B cell (primary cell): Measurements from ENCODE around the gene C9orf43. TPM values are rescaled to one million over a fixed set of nuclear protein-coding genes. Genes with fewer than 3 reads are reported as not detected.

Source experiments
- ATAC-seq: fragments of 200-7000 bp; cut with Tn5 transposase; one replicate; pipeline ENCODE4 v1.10.0; 2021; ENCODE audit warnings: low read depth, mild to moderate bottlenecking, moderate number of reproducible peaks, moderate library complexity
- CTCF ChIA-PET: fragments of 350-600 bp; sonication (Branson Sonifier 250); formaldehyde crosslinking; loops from one replicate; lab custom pipeline; 2021; ENCODE audit warnings: antibody characterized with exemption, inconsistent platforms; lab: Charles Lee
- POLR2A ChIA-PET: fragments of 350-600 bp; sonication (Branson Sonifier 250); formaldehyde crosslinking; loops from one replicate; lab custom pipeline; 2021; ENCODE audit warnings: antibody characterized with exemption; lab: Charles Lee
- DNase-seq: peaks from one replicate; pipeline ENCODE4 v3.0.0; 2013
- H2AFZ ChIP-seq: 2 replicates; pipeline ENCODE4 v1.6.1; 2012; ENCODE audit warnings: mild to moderate bottlenecking, low read depth, low read length; ENCODE audit not compliant: insufficient read depth, poor library complexity, severe bottlenecking
- H3K27ac ChIP-seq, 2 donors: 1 replicate in 1 of 2; 2 replicates in 1 of 2; pipeline ENCODE4 v1.5.1; 2012 to 2013; ENCODE audit warnings: low read length in 2 of 2, mild to moderate bottlenecking in 2 of 2, moderate library complexity in 1 of 2
- H3K27me3 ChIP-seq, 4 experiments: fragments of 200-600 bp in 1 of 4; sonication (generic) in 1 of 4; replicated peaks in 1 of 4; 1 replicate in 2 of 4; 2 replicates in 2 of 4; pipeline versions ENCODE4 v1.6.1 to v1.7.0; 2013 to 2016; ENCODE audit warnings: low read length in 3 of 4, mild to moderate bottlenecking in 2 of 4, mixed read lengths in 1 of 4, moderate library complexity in 1 of 4; ENCODE audit not compliant: insufficient read depth in 4 of 4, control insufficient read depth in 3 of 4; ENCODE audit errors: control extremely low read depth in 1 of 4
- H3K36me3 ChIP-seq, 2 experiments: replicated peaks in 1 of 2; 1 replicate in 1 of 2; 2 replicates in 1 of 2; pipeline versions ENCODE4 v1.6.1 to v1.7.1; 2013; ENCODE audit warnings: low read length in 1 of 2; ENCODE audit not compliant: insufficient read depth in 2 of 2, control insufficient read depth in 1 of 2; ENCODE audit errors: control extremely low read depth in 1 of 2, extremely low read depth in 1 of 2
- H3K4me1 ChIP-seq, 2 donors: fragments of 200-600 bp in 1 of 2; sonication (generic) in 1 of 2; 1 replicate in 1 of 2; 2 replicates in 1 of 2; pipeline versions ENCODE4 v1.5.1 to v1.6.1; 2013 to 2017; ENCODE audit warnings: low read length in 2 of 2; ENCODE audit not compliant: control insufficient read depth in 2 of 2, insufficient read depth in 2 of 2
- H3K4me2 ChIP-seq: replicated peaks from 2 replicates; pipeline ENCODE3; 2012; ENCODE audit warnings: mild to moderate bottlenecking, low read depth, low read length; ENCODE audit not compliant: poor library complexity, severe bottlenecking
- H3K4me3 ChIP-seq, 5 experiments: fragments of 200-600 bp in 1 of 5; sonication (generic) in 1 of 5; 1 replicate in 3 of 5; 2 replicates in 2 of 5; pipeline versions ENCODE4 v1.5.1 to v1.7.0; 2011 to 2016; ENCODE audit warnings: low read length in 4 of 5, mild to moderate bottlenecking in 4 of 5, low read depth in 2 of 5, control low read depth in 1 of 5, moderate library complexity in 1 of 5; ENCODE audit not compliant: insufficient read depth in 1 of 5; ENCODE audit errors: control extremely low read depth in 1 of 5, extremely low read depth in 1 of 5
- H3K79me2 ChIP-seq: fragments of 200-600 bp; sonication (generic); one replicate; pipeline ENCODE4 v1.6.0; 2016; ENCODE audit warnings: low read length; ENCODE audit not compliant: control insufficient read depth, insufficient read depth
- H3K9ac ChIP-seq: fragments of 200-600 bp; sonication (generic); 2 replicates; pipeline ENCODE4 v1.6.1; 2017; ENCODE audit warnings: mild to moderate bottlenecking, low read length, moderate library complexity
- H3K9me3 ChIP-seq, 3 donors: one replicate each; pipeline versions ENCODE4 v1.6.1 to v1.7.1; 2013; ENCODE audit warnings: low read length in 2 of 3; ENCODE audit not compliant: control insufficient read depth in 2 of 3, insufficient read depth in 1 of 3; ENCODE audit errors: control extremely low read depth in 1 of 3
- H4K20me1 ChIP-seq: 2 replicates; pipeline ENCODE4 v1.6.0; 2012; ENCODE audit warnings: mild to moderate bottlenecking, low read length; ENCODE audit not compliant: insufficient read depth, control insufficient read depth, poor library complexity, severe bottlenecking
- H3K27ac Mint-ChIP-seq: one replicate; pipeline ENCODE4 v1.8.0; 2021; ENCODE audit warnings: mixed read lengths
- H3K27me3 Mint-ChIP-seq: one replicate; pipeline ENCODE4 v1.8.0; 2021; ENCODE audit warnings: mixed read lengths
- H3K4me1 Mint-ChIP-seq: one replicate; pipeline ENCODE4 v1.8.0; 2021; ENCODE audit warnings: mixed read lengths
- H3K4me3 Mint-ChIP-seq: one replicate; pipeline ENCODE4 v1.8.0; 2021; ENCODE audit warnings: mixed read lengths
- H3K9me3 Mint-ChIP-seq: one replicate; pipeline ENCODE4 v1.8.0; 2022; ENCODE audit warnings: mixed read lengths; ENCODE audit not compliant: insufficient read depth
- EZH2 ChIP-seq: IDR thresholded peaks from 2 replicates; pipeline ENCODE4 v1.6.1; 2012; ENCODE audit warnings: borderline replicate concordance, low read depth, mild to moderate bottlenecking, moderate library complexity, low read length; ENCODE audit not compliant: insufficient read depth, poor library complexity, severe bottlenecking
- WGBS: methylation state at CpG from one replicate; pipeline ENCODE4 v1.1.5; 2013; ENCODE audit warnings: missing lambda C conversion rate; ENCODE audit not compliant: insufficient coverage; 5-methylcytosine and 5-hydroxymethylcytosine counted together
- intact Hi-C: fragments of 100-400 bp; cut with micrococcal nuclease; formaldehyde crosslinking; loops from one replicate; pipeline ENCODE4 v1.10.0; 2022
- polyA plus RNA-seq: library from polyadenylated mRNA; depleted of rRNA; stranded (reverse); fragments of >200 nt; gene quantifications from 2 replicates; pipeline ENCODE4 v1.2.3, GENCODE V29; 2012
- total RNA-seq, 2 donors: library from RNA; stranded (reverse); fragments of 120-200 nt in 1 of 2; gene quantifications; 1 replicate in 1 of 2; 2 replicates in 1 of 2; pipeline versions ENCODE4 v1.2.3 to v1.2.4, GENCODE V29; 2013 to 2022
- TF ChIP-seq, protein P1 (sequence below): fragments of 200-600 bp; IDR thresholded peaks from one replicate; pipeline ENCODE4 v1.8.0; 2022; ENCODE audit warnings: antibody characterized with exemption, mild to moderate bottlenecking

The C9orf43 gene
- total and polyA plus RNA-seq, 2 donors (not counting 1 experiment from before 2014, with no cell fraction given), result 0.57 to 1.7 TPM

DNA sequence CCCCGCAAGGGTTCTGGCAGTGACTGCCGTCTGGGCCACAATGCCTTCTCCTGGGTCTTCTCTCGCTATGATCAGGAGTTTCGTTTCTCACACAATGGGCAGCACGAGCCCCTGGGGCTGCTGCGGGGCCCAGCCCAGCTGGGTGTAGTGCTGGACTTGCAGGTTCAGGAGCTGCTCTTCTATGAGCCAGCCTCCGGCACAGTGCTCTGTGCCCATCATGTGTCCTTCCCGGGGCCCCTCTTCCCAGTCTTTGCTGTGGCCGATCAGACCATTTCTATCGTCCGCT is 40.7 kb upstream of the C9orf43 start:
- Mint-ChIP-seq H3K9me3 (no peaks in the 10 kb centered on the region), H3K4me1 (peaks cover 3% of the 10 kb centered on the region), H3K27ac (no peak overlapping the region), H3K4me3 (no peak overlapping the region), H3K27me3 (no peaks in the 10 kb centered on the region)
- Histone ChIP-seq H3K9me3 (no peaks in the 10 kb centered on the region), H3K79me2 (no peaks in the 10 kb centered on the region), H3K27ac (no peak overlapping the region), H2AFZ (no peak overlapping the region), H4K20me1 (no peaks in the 10 kb centered on the region), H3K36me3 (peaks cover 0 to 18% of the 10 kb centered on the region in 2 experiments), H3K27me3 (no peaks in the 10 kb centered on the region), H3K4me2 (no peak overlapping the region), H3K9ac (no peak overlapping the region), H3K4me1 (no peaks in the 10 kb centered on the region), H3K4me3 (no peak overlapping the region)
- POLR2A ChIA-PET, result interaction anchor here (0.6 kb wide), 1 partner anchor 23 kb away, joined by 4 read pairs; no protein-coding TSS in a partner anchor
- WGBS, result 88% methylated on average over 7 of the region's 11 CpGs
- intact Hi-C loops, result no loop called here
- CTCF ChIA-PET, result interaction anchor here (0.6 kb wide), 1 partner anchor 69 kb away, joined by 3 read pairs; no protein-coding TSS in a partner anchor
- TF ChIP-seq, protein P1, sequence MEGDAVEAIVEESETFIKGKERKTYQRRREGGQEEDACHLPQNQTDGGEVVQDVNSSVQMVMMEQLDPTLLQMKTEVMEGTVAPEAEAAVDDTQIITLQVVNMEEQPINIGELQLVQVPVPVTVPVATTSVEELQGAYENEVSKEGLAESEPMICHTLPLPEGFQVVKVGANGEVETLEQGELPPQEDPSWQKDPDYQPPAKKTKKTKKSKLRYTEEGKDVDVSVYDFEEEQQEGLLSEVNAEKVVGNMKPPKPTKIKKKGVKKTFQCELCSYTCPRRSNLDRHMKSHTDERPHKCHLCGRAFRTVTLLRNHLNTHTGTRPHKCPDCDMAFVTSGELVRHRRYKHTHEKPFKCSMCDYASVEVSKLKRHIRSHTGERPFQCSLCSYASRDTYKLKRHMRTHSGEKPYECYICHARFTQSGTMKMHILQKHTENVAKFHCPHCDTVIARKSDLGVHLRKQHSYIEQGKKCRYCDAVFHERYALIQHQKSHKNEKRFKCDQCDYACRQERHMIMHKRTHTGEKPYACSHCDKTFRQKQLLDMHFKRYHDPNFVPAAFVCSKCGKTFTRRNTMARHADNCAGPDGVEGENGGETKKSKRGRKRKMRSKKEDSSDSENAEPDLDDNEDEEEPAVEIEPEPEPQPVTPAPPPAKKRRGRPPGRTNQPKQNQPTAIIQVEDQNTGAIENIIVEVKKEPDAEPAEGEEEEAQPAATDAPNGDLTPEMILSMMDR, result no peak
- no peak for TF ChIP-seq EZH2
- DNase-seq (no peak), ATAC-seq (no peak)

DNA sequence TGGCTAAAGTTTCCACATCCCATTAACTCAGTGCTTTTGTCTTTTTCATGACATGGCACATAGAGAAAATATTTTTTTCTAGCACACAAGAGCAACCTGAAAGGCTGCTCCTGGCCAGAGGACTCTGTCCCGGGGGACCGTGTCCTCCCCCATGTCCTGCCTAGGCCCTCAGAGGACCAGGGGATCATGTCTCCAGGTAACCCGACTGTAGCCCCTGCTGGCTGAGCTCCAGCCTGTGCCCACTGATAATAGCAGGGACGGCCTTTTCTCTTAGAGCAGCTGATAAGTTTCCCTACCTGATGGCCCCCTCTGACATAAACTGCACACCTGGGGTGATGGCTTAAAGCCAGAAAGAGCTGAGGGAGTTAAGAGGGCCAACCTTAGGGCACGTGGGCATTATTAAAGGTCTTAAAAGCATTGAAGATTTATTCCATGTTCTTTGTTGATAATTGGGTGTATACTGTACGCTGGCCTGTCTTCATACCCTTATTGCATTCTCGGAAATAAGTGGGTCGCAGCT is 39.7 kb upstream of the C9orf43 start:
- CTCF ChIA-PET, result interaction anchor here (1.2 kb wide), 1 partner anchor 28 kb away, joined by 3 read pairs; no protein-coding TSS in a partner anchor
- Histone ChIP-seq H3K4me1 (peaks cover 4 to 5% of the 10 kb centered on the region in 2 donors), H3K79me2 (peaks cover 4% of the 10 kb centered on the region), H3K9ac (no peak overlapping the region), H4K20me1 (no peaks in the 10 kb centered on the region), H3K36me3 (peaks cover 0 to 25% of the 10 kb centered on the region in 2 experiments), H3K4me3 (no peak overlapping the region), H2AFZ (no peak overlapping the region), H3K9me3 (no peaks in the 10 kb centered on the region), H3K27ac (no peak overlapping the region), H3K4me2 (no peak overlapping the region), H3K27me3 (no peaks in the 10 kb centered on the region)
- POLR2A ChIA-PET, result no interaction called here
- WGBS, result 92% methylated on average over 7 of the region's 8 CpGs
- no peaks in the 10 kb centered on the region for H3K27me3 Mint-ChIP-seq
- H3K4me1 Mint-ChIP-seq, result peaks cover 14% of the 10 kb centered on the region
- no peak overlapping the region for H3K27ac Mint-ChIP-seq
- intact Hi-C loops, result no loop called here
- no peak for ATAC-seq
- no peak overlapping the region for H3K4me3 Mint-ChIP-seq
- no peak for DNase-seq
- no peaks in the 10 kb centered on the region for H3K9me3 Mint-ChIP-seq
- TF ChIP-seq EZH2, result no peak
- TF ChIP-seq, protein P1, result no peak
